Panc1 (cell line): ENCODE measurements around the gene AADAC. TPM values are rescaled to one million over a fixed set of nuclear protein-coding genes. Genes with fewer than 3 reads are reported as not detected.
"Not testable (repeated sequence)": the region's sequence is repeated elsewhere in the genome, so short reads cannot be mapped to it uniquely, and the experiment has no call there.

ENCODE experiments used
- ATAC-seq: fragments of 200-7000 bp; cut with Tn5 transposase; 2 replicates; pipeline ENCODE4 v1.9.1; 2020; ENCODE audit warnings: mild to moderate bottlenecking, moderate library complexity
- Bru-seq: library from RNA; stranded (reverse); fragments of 400-500 nt; gene quantifications from one replicate; lab custom pipeline; 2021; lab: Mats Ljungman, UMichigan
- BruChase-seq, 2 experiments: library from RNA; stranded (reverse); fragments of 400-500 nt; gene quantifications; one replicate each; lab custom pipeline; 2021; lab: Mats Ljungman, UMichigan
- BruUV-seq: library from RNA; stranded (reverse); fragments of 400-500 nt; replicated peaks from 2 replicates; lab custom pipeline; 2021; lab: Mats Ljungman, UMichigan
- CTCF ChIA-PET: fragments of 300-600 bp; sonication (Branson Sonifier 250); formaldehyde crosslinking; loops from one replicate; lab custom pipeline; 2022; ENCODE audit warnings: antibody characterized with exemption; lab: Charles Lee
- POLR2A ChIA-PET: fragments of 300-600 bp; sonication (Branson Sonifier 250); formaldehyde crosslinking; loops from one replicate; lab custom pipeline; 2022; ENCODE audit warnings: antibody characterized with exemption; lab: Charles Lee
- DNase-seq: peaks from one replicate; pipeline ENCODE4 v3.0.0-alpha.2; 2010; ENCODE audit warnings: low read depth, low spot score
- H3K27ac ChIP-seq: 2 replicates; pipeline ENCODE4 v1.5.1; 2011; ENCODE audit warnings: mild to moderate bottlenecking, low read length, inconsistent platforms
- H3K27me3 ChIP-seq: fragments of 200-500 bp; sonication (Bioruptor generic); 2 replicates; pipeline ENCODE4 v1.6.0; 2014; ENCODE audit warnings: low read length, inconsistent platforms; ENCODE audit not compliant: control insufficient read depth, insufficient read depth
- H3K36me3 ChIP-seq: fragments of 200-500 bp; sonication (Bioruptor generic); 2 replicates; pipeline ENCODE4 v1.5.1; 2014; ENCODE audit warnings: inconsistent platforms, mild to moderate bottlenecking, low read length, moderate library complexity; ENCODE audit not compliant: control insufficient read depth, insufficient read depth
- H3K4me1 ChIP-seq: 2 replicates; pipeline ENCODE4 v1.5.1; 2011; ENCODE audit warnings: inconsistent platforms, mild to moderate bottlenecking, low read length, moderate library complexity; ENCODE audit not compliant: control insufficient read depth, insufficient read depth
- H3K4me3 ChIP-seq, 2 experiments: 2 replicates each; pipeline ENCODE4 v1.5.1; 2011 to 2012; ENCODE audit warnings: low read depth in 2 of 2, low read length in 2 of 2, mild to moderate bottlenecking in 2 of 2, inconsistent platforms in 1 of 2, moderate library complexity in 1 of 2
- H3K9me3 ChIP-seq: fragments of 200-500 bp; sonication (Bioruptor generic); 2 replicates; pipeline ENCODE4 v1.5.1; 2014; ENCODE audit warnings: low read depth, mild to moderate bottlenecking, inconsistent platforms, low read length, moderate library complexity; ENCODE audit not compliant: control insufficient read depth, insufficient read depth
- POLR2AphosphoS5 ChIP-seq: IDR thresholded peaks from 2 replicates; pipeline ENCODE4 v1.6.1; 2012; ENCODE audit warnings: mild to moderate bottlenecking, low read depth, low read length, moderate library complexity
- SIN3A ChIP-seq: IDR thresholded peaks from 2 replicates; pipeline ENCODE4 v1.6.1; 2012; ENCODE audit warnings: low read depth, mild to moderate bottlenecking, low read length, moderate library complexity, borderline replicate concordance; ENCODE audit not compliant: insufficient read depth
- TCF7L2 ChIP-seq: IDR thresholded peaks from 2 replicates; pipeline ENCODE4 v1.6.1; 2011; ENCODE audit warnings: mild to moderate bottlenecking, low read depth, low read length, inconsistent platforms
- in situ Hi-C: cut with HindIII; loops from 2 replicates; pipeline ENCODE4 v1.10.0; 2016; ENCODE audit warnings: low sequenced_read_pairs, low pct_unique_long_range_greater_than_20kb
- intact Hi-C: fragments of 100-400 bp; cut with micrococcal nuclease; formaldehyde crosslinking; loops from one replicate; pipeline ENCODE4 v1.10.0; 2022; ENCODE audit not compliant: unreplicated experiment
- long read RNA-seq: library from polyadenylated mRNA; unstranded; transcript quantifications from one replicate; pipeline ENCODE4 v2.0.0, GENCODE V29; 2021; ENCODE audit not compliant: unreplicated experiment
- polyA plus RNA-seq: library from polyadenylated mRNA; unstranded; fragments of >200 nt; gene quantifications from one replicate; pipeline ENCODE4 v1.2.1, GENCODE V29; 2012; ENCODE audit warnings: missing spikeins; ENCODE audit not compliant: insufficient read length
- total RNA-seq: library from RNA; stranded (reverse); gene quantifications from one replicate; pipeline ENCODE4 v1.2.1, GENCODE V29; 2021; ENCODE audit not compliant: unreplicated experiment
- TF ChIP-seq, protein P1 (sequence below): fragments of 450-650 bp; IDR thresholded peaks from 2 replicates; pipeline ENCODE4 v1.5.1; 2017; ENCODE audit warnings: mild to moderate bottlenecking
- TF ChIP-seq, protein P2 (sequence below), 2 experiments: IDR thresholded peaks; 2 replicates each; pipeline ENCODE4 v1.6.1; 2011 to 2012; ENCODE audit warnings: low read depth in 2 of 2, control low read depth in 1 of 2, low read length in 1 of 2, mild to moderate bottlenecking in 1 of 2, moderate library complexity in 1 of 2; ENCODE audit not compliant: insufficient read depth in 1 of 2

AADAC gene
- 0.26 TPM for total RNA-seq
- not detected for polyA plus RNA-seq
- not detected for Bru-seq, nascent RNA
- percentile 6 among the genes with signal in this experiment for BruChase-seq, experiment 1, labeled RNA remaining after a 2-hour chase
- not detected for BruChase-seq, experiment 2, labeled RNA remaining after a 6-hour chase
- long read RNA-seq: 0 reads

- Histone ChIP-seq H3K9me3 (no peaks in the 10 kb centered on the region), H3K4me1 (no peaks in the 10 kb centered on the region), H3K27me3 (no peaks in the 10 kb centered on the region), H3K4me3 (no peak within 1 kb of the TSS), H3K27ac (no peak within 1 kb of the TSS), H3K36me3 (no peaks in the 10 kb centered on the region)
- in situ Hi-C loops (no loop called here), intact Hi-C loops (no loop called here)
- DNase-seq (no peak), ATAC-seq (no peak)
- ChIA-PET POLR2A (no interaction called here), CTCF (no interaction called here)
- no peak for TF ChIP-seq SIN3A
- TF ChIP-seq TCF7L2: no peak
- TF ChIP-seq, protein P1, sequence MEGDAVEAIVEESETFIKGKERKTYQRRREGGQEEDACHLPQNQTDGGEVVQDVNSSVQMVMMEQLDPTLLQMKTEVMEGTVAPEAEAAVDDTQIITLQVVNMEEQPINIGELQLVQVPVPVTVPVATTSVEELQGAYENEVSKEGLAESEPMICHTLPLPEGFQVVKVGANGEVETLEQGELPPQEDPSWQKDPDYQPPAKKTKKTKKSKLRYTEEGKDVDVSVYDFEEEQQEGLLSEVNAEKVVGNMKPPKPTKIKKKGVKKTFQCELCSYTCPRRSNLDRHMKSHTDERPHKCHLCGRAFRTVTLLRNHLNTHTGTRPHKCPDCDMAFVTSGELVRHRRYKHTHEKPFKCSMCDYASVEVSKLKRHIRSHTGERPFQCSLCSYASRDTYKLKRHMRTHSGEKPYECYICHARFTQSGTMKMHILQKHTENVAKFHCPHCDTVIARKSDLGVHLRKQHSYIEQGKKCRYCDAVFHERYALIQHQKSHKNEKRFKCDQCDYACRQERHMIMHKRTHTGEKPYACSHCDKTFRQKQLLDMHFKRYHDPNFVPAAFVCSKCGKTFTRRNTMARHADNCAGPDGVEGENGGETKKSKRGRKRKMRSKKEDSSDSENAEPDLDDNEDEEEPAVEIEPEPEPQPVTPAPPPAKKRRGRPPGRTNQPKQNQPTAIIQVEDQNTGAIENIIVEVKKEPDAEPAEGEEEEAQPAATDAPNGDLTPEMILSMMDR: no peak
- TF ChIP-seq, protein P2, sequence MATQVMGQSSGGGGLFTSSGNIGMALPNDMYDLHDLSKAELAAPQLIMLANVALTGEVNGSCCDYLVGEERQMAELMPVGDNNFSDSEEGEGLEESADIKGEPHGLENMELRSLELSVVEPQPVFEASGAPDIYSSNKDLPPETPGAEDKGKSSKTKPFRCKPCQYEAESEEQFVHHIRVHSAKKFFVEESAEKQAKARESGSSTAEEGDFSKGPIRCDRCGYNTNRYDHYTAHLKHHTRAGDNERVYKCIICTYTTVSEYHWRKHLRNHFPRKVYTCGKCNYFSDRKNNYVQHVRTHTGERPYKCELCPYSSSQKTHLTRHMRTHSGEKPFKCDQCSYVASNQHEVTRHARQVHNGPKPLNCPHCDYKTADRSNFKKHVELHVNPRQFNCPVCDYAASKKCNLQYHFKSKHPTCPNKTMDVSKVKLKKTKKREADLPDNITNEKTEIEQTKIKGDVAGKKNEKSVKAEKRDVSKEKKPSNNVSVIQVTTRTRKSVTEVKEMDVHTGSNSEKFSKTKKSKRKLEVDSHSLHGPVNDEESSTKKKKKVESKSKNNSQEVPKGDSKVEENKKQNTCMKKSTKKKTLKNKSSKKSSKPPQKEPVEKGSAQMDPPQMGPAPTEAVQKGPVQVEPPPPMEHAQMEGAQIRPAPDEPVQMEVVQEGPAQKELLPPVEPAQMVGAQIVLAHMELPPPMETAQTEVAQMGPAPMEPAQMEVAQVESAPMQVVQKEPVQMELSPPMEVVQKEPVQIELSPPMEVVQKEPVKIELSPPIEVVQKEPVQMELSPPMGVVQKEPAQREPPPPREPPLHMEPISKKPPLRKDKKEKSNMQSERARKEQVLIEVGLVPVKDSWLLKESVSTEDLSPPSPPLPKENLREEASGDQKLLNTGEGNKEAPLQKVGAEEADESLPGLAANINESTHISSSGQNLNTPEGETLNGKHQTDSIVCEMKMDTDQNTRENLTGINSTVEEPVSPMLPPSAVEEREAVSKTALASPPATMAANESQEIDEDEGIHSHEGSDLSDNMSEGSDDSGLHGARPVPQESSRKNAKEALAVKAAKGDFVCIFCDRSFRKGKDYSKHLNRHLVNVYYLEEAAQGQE (IDR thresholded peaks at IDR 0.05; ENCODE audit: insufficient read depth in 1 of 2, low read depth in 2 of 2, low read length in 1 of 2): no peak
- no peak for TF ChIP-seq POLR2AphosphoS5
- no TSS peak for BruUV-seq
Observed at GRCh38 chr3:151813799-151814198, at the start of gene AADAC. TSS of gene AADAC (plus strand) at chr3:151814116. CDS start at chr3:151814163, 47 bp downstream.

GRCh38 chr3:151764699-151765098, 49.2 kb upstream of the AADAC start:
- BruUV-seq, ATAC-seq, H3K36me3 ChIP-seq, DNase-seq, H3K27ac ChIP-seq, CTCF ChIA-PET, H3K9me3 ChIP-seq, H3K27me3 ChIP-seq, POLR2A ChIA-PET, H3K4me3 ChIP-seq, in situ Hi-C loops, H3K4me1 ChIP-seq, intact Hi-C loops: not testable (repeated sequence)

GRCh38 chr3:151765685-151766084, 48.2 kb upstream of the AADAC start:
- no peak overlapping the region for H3K4me3 ChIP-seq
- BruUV-seq: no TSS peak
- no peak for TF ChIP-seq SIN3A
- no peak for TF ChIP-seq TCF7L2
- TF ChIP-seq, protein P2 (IDR thresholded peaks at IDR 0.05; ENCODE audit: insufficient read depth in 1 of 2, low read depth in 2 of 2, low read length in 1 of 2): no peak
- TF ChIP-seq POLR2AphosphoS5: no peak
- TF ChIP-seq, protein P1: no peak
- H3K36me3 ChIP-seq: no peaks in the 10 kb centered on the region
- no peak for DNase-seq
- intact Hi-C loops: no loop called here
- ChIA-PET POLR2A (interaction anchor here (0.7 kb wide), 2 partner anchors 103 to 1143 kb away, joined by 6 to 8 read pairs; no protein-coding TSS in a partner anchor), CTCF (no interaction called here)
- in situ Hi-C loops: no loop called here
- no peaks in the 10 kb centered on the region for H3K4me1 ChIP-seq
- no peaks in the 10 kb centered on the region for H3K27me3 ChIP-seq
- no peak overlapping the region for H3K27ac ChIP-seq
- no peak for ATAC-seq
- H3K9me3 ChIP-seq: no peaks in the 10 kb centered on the region
